IMR-90 (cell line): ENCODE measurements around the gene SAMD7. TPM values are rescaled to one million over a fixed set of nuclear protein-coding genes. Genes with fewer than 3 reads are reported as not detected.

Source experiments
- ATAC-seq: fragments of 200-7000 bp; cut with Tn5 transposase; 2 replicates; pipeline ENCODE4 v1.9.1; 2020; ENCODE audit warnings: low read depth, mild to moderate bottlenecking, moderate library complexity
- BruUV-seq: library from RNA; stranded (reverse); fragments of 400-500 nt; replicated peaks from 2 replicates; lab custom pipeline; 2021; lab: Mats Ljungman, UMichigan
- CTCF ChIA-PET: fragments of 300-600 bp; formaldehyde crosslinking; extraction: SDS; loops from one replicate; lab custom pipeline; 2021; ENCODE audit warnings: antibody characterized with exemption; lab: Yijun Ruan, JAX
- POLR2A ChIA-PET: fragments of 300-600 bp; sonication (Branson Sonifier 250); formaldehyde crosslinking; loops from one replicate; lab custom pipeline; 2022; ENCODE audit warnings: antibody characterized with exemption; ENCODE audit not compliant: unreplicated experiment; lab: Charles Lee
- DNase-seq: peaks from one replicate; pipeline ENCODE4 v3.0.0; 2013
- H2AFZ ChIP-seq: replicated peaks from 2 replicates; pipeline ENCODE3; 2013; ENCODE audit warnings: low read length, mild to moderate bottlenecking; ENCODE audit not compliant: poor library complexity
- H2AK5ac ChIP-seq: 2 replicates; pipeline ENCODE4 v1.6.1; 2013; ENCODE audit warnings: low read depth, low read length, inconsistent platforms
- H2AK9ac ChIP-seq: replicated peaks from 2 replicates; pipeline ENCODE3; 2013; ENCODE audit warnings: mild to moderate bottlenecking, low read depth, low read length, moderate library complexity; ENCODE audit not compliant: poor library complexity
- H2BK120ac ChIP-seq: 2 replicates; pipeline ENCODE4 v1.6.1; 2013; ENCODE audit warnings: low read depth, low read length, inconsistent platforms
- H2BK15ac ChIP-seq: 3 replicates; pipeline ENCODE4 v1.6.1; 2013; ENCODE audit warnings: low read depth, low read length, inconsistent platforms
- H2BK20ac ChIP-seq: 2 replicates; pipeline ENCODE4 v1.6.1; 2013; ENCODE audit warnings: low read depth, mild to moderate bottlenecking, inconsistent platforms, low read length, moderate library complexity
- H2BK5ac ChIP-seq: 2 replicates; pipeline ENCODE4 v1.6.1; 2013; ENCODE audit warnings: mild to moderate bottlenecking, low read depth, low read length, inconsistent platforms; ENCODE audit not compliant: poor library complexity, severe bottlenecking
- H3K14ac ChIP-seq: replicated peaks from 2 replicates; pipeline ENCODE4 v1.6.1; 2013; ENCODE audit warnings: low read depth, low read length, inconsistent platforms
- H3K18ac ChIP-seq: 2 replicates; pipeline ENCODE4 v1.6.1; 2013; ENCODE audit warnings: low read depth, low read length, control low read depth
- H3K23ac ChIP-seq: 2 replicates; pipeline ENCODE4 v1.6.1; 2013; ENCODE audit warnings: low read depth, low read length, inconsistent platforms
- H3K27ac ChIP-seq: 2 replicates; pipeline ENCODE4 v1.5.1; 2013; ENCODE audit warnings: mild to moderate bottlenecking, control low read depth, low read length; ENCODE audit not compliant: insufficient read depth
- H3K27me3 ChIP-seq: 2 replicates; pipeline ENCODE4 v1.6.1; 2013; ENCODE audit warnings: low read length; ENCODE audit not compliant: control insufficient read depth, insufficient read depth
- H3K36me3 ChIP-seq: 2 replicates; pipeline ENCODE4 v1.6.1; 2013; ENCODE audit warnings: low read length, mixed read lengths; ENCODE audit not compliant: control insufficient read depth, insufficient read depth
- H3K4ac ChIP-seq: 2 replicates; pipeline ENCODE4 v1.6.1; 2013; ENCODE audit warnings: low read depth, low read length, inconsistent platforms
- H3K4me1 ChIP-seq: 2 replicates; pipeline ENCODE4 v1.6.1; 2013; ENCODE audit warnings: low read length, mixed read lengths; ENCODE audit not compliant: control insufficient read depth, insufficient read depth
- H3K4me2 ChIP-seq: 2 replicates; pipeline ENCODE4 v1.6.1; 2013; ENCODE audit warnings: low read depth, mild to moderate bottlenecking, control low read depth, low read length, moderate library complexity
- H3K4me3 ChIP-seq: 2 replicates; pipeline ENCODE4 v1.5.1; 2013; ENCODE audit warnings: low read depth, mild to moderate bottlenecking, control low read depth, low read length, moderate library complexity; ENCODE audit not compliant: insufficient read depth
- H3K56ac ChIP-seq: 2 replicates; pipeline ENCODE4 v1.6.1; 2013; ENCODE audit warnings: low read length, inconsistent platforms; ENCODE audit not compliant: insufficient read depth; ENCODE audit errors: extremely low read depth
- H3K79me1 ChIP-seq, 2 experiments: 2 replicates each; pipeline ENCODE4 v1.6.1; 2013; ENCODE audit warnings: low read length in 2 of 2, inconsistent platforms in 1 of 2, low read depth in 1 of 2
- H3K9ac ChIP-seq: 2 replicates; pipeline ENCODE4 v1.6.1; 2013; ENCODE audit warnings: low read depth, low read length, control low read depth
- H3K9me1 ChIP-seq: 2 replicates; pipeline ENCODE4 v1.6.1; 2013; ENCODE audit warnings: low read length, inconsistent platforms; ENCODE audit not compliant: insufficient read depth
- H3K9me3 ChIP-seq: 2 replicates; pipeline ENCODE4 v1.6.1; 2013; ENCODE audit warnings: low read length; ENCODE audit not compliant: control insufficient read depth, insufficient read depth
- H4K20me1 ChIP-seq: 2 replicates; pipeline ENCODE4 v1.6.1; 2013; ENCODE audit warnings: low read length, inconsistent platforms; ENCODE audit not compliant: insufficient read depth
- H4K5ac ChIP-seq: 2 replicates; pipeline ENCODE4 v1.6.1; 2013; ENCODE audit warnings: mild to moderate bottlenecking, low read depth, low read length, control low read depth
- H4K8ac ChIP-seq, 2 experiments: 2 replicates each; pipeline ENCODE4 v1.6.1; 2013; ENCODE audit warnings: low read depth in 2 of 2, low read length in 2 of 2, control low read depth in 1 of 2, inconsistent platforms in 1 of 2
- H4K91ac ChIP-seq: 2 replicates; pipeline ENCODE4 v1.6.1; 2013; ENCODE audit warnings: low read depth, low read length, inconsistent platforms; ENCODE audit not compliant: insufficient read depth
- CEBPB ChIP-seq: IDR thresholded peaks from 2 replicates; pipeline ENCODE4 v1.6.1; 2012; ENCODE audit warnings: low read depth, low read length, improper control_type of control experiment
- CHD1 ChIP-seq: IDR thresholded peaks from 2 replicates; pipeline ENCODE4 v1.6.1; 2012; ENCODE audit warnings: low read depth, low read length, improper control_type of control experiment
- MAFK ChIP-seq: IDR thresholded peaks from 2 replicates; pipeline ENCODE4 v1.6.1; 2012; ENCODE audit warnings: low read depth, low read length, improper control_type of control experiment
- MAZ ChIP-seq: IDR thresholded peaks from 2 replicates; pipeline ENCODE4 v1.6.1; 2012; ENCODE audit warnings: low read depth, mild to moderate bottlenecking, low read length, improper control_type of control experiment, moderate library complexity, borderline replicate concordance
- NFE2L2 ChIP-seq: fragments of 150-350 bp; IDR thresholded peaks from 2 replicates; pipeline ENCODE4 v1.6.1; 2016; ENCODE audit warnings: low read depth, mild to moderate bottlenecking, low read length
- RFX5 ChIP-seq: IDR thresholded peaks from 2 replicates; pipeline ENCODE4 v1.8.0; 2012; ENCODE audit warnings: low read depth, mild to moderate bottlenecking, low read length, moderate library complexity
- WGBS, 2 experiments: methylation state at CpG; one replicate each; pipeline versions ENCODE4 v1.1.5 to v1.1.7; 2013; ENCODE audit warnings: missing lambda C conversion rate in 2 of 2; ENCODE audit not compliant: insufficient read length in 1 of 2; ENCODE audit errors: extremely low coverage in 2 of 2; 5-methylcytosine and 5-hydroxymethylcytosine counted together
- dilution Hi-C: fragments of 300-500 bp; cut with HindIII; formaldehyde crosslinking; loops from one replicate; pipeline ENCODE4 v1.14.3; 2018; ENCODE audit warnings: low sequenced_read_pairs; ENCODE audit not compliant: unreplicated experiment
- in situ Hi-C: fragments of 300-500 bp; cut with MboI; formaldehyde crosslinking; loops from 3 replicates; pipeline ENCODE4 v1.14.3; 2019; ENCODE audit warnings: low sequenced_read_pairs, inconsistent platforms, mixed read lengths
- intact Hi-C: fragments of 100-400 bp; cut with micrococcal nuclease; formaldehyde crosslinking; loops from 2 replicates; pipeline ENCODE4 v1.10.0; 2022
- polyA plus RNA-seq, 3 experiments: library from polyadenylated mRNA; depleted of rRNA; stranded (reverse); fragments of >200 nt; gene quantifications; 2 replicates each; pipeline ENCODE4 v1.2.3, GENCODE V29; 2012; ENCODE audit warnings: low replicate concordance in 1 of 3
- total RNA-seq: library from RNA; depleted of rRNA; stranded (reverse); fragments of >200 nt; gene quantifications from 2 replicates; pipeline ENCODE4 v1.2.3, GENCODE V29; 2012

SAMD7 gene
- total and polyA plus RNA-seq, 2 of the 4 experiments (the other 2 are of a cell fraction), result not detected

DNA sequence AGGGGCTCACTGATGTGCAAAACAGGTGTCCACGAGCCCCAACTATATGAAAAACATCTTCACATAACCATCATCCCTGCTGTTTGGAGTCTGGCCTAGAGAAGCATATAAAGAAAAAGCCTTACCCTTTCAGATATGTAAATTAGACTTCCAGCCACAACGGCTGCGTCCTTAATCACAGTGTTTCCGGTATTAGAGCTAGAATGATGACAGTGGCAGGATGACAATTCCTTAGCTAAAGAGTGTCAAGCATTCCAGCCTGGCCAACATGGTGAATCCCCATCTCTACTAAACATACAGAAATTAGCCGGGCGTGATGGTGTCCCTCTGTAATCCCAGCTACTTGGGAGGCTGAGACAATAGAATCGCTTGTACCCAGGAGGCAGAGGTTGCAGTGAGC lies 19.5 kb upstream of the SAMD7 start:
- Histone ChIP-seq H4K20me1 (no peaks in the 10 kb centered on the region), H3K4me3 (no peak overlapping the region), H3K9ac (no peak overlapping the region), H3K56ac (no peak overlapping the region), H2AFZ (no peak overlapping the region), H2AK9ac (no peak overlapping the region), H3K14ac (no peak overlapping the region), H3K23ac (no peak overlapping the region), H2BK120ac (no peak overlapping the region), H4K5ac (no peak overlapping the region), H3K18ac (no peak overlapping the region), H3K4ac (no peak overlapping the region), H3K4me1 (no peaks in the 10 kb centered on the region), H3K27me3 (no peaks in the 10 kb centered on the region; the same call in 1 of the 2 replicates), H3K36me3 (no peaks in the 10 kb centered on the region), H3K9me3 (no peaks in the 10 kb centered on the region), H2BK20ac (no peak overlapping the region), H4K91ac (no peak overlapping the region), H2BK5ac (no peak overlapping the region), H2AK5ac (no peak overlapping the region), H3K27ac (no peak overlapping the region), H2BK15ac (no peak overlapping the region), H4K8ac (no peak overlapping the region), H3K9me1 (no peaks in the 10 kb centered on the region), H3K4me2 (no peak overlapping the region), H3K79me1 (no peaks in the 10 kb centered on the region)
- BruUV-seq, result no TSS peak
- DNase-seq (no peak), ATAC-seq (no peak)
- TF ChIP-seq NFE2L2 (no peak), CHD1 (no peak), RFX5 (no peak), MAFK (no peak), MAZ (no peak), CEBPB (no peak)
- CTCF ChIA-PET, result no interaction called here
- in situ Hi-C loops, result no loop called here
- intact Hi-C loops, result no loop called here
- dilution Hi-C loops, result no loop called here
- 60% methylated on average over 1 of the region's 7 CpGs; no CpG with 5 or more reads in 1 of the 2 experiments for WGBS, 2 experiments
- POLR2A ChIA-PET, result no interaction called here
